Upper lobe of left lung (tissue), 6 donors: ENCODE results near the gene BECN2. TPM values are rescaled to one million over a fixed set of nuclear protein-coding genes. Genes with fewer than 3 reads are reported as not detected.

Source experiments
- ATAC-seq, 2 donors: fragments of 200-7000 bp; cut with Tn5 transposase; one replicate each; pipeline ENCODE4 v1.9.1; 2022; ENCODE audit warnings: mild to moderate bottlenecking in 2 of 2, moderate library complexity in 2 of 2; ENCODE audit not compliant: low FRiP score in 2 of 2
- DNase-seq, 2 donors: peaks; one replicate each; pipeline ENCODE4 v3.0.0-alpha.2; 2019 to 2020
- H3K27ac ChIP-seq, 4 donors: fragments of 200-600 bp; sonication (generic); one replicate each; pipeline ENCODE4 v1.5.1; 2016 to 2019
- H3K27me3 ChIP-seq, 4 donors: fragments of 200-600 bp; sonication (generic); one replicate each; pipeline ENCODE4 v1.5.1; 2017 to 2019
- H3K36me3 ChIP-seq, 4 donors: fragments of 200-600 bp; sonication (generic); one replicate each; pipeline ENCODE4 v1.5.1; 2016 to 2019
- H3K4me1 ChIP-seq, 4 donors: fragments of 200-600 bp; sonication (generic); one replicate each; pipeline ENCODE4 v1.5.1; 2018 to 2019
- H3K4me3 ChIP-seq, 4 donors: fragments of 200-600 bp; sonication (generic); one replicate each; pipeline ENCODE4 v1.5.1; 2017 to 2019; ENCODE audit warnings: mild to moderate bottlenecking in 2 of 4, moderate library complexity in 1 of 4
- H3K9me3 ChIP-seq, 4 donors: fragments of 200-600 bp; sonication (generic); one replicate each; pipeline ENCODE4 v1.5.1; 2018 to 2019
- CTCF ChIP-seq, 6 experiments: fragments of 450-650 bp in 4 of 6; fragments of 200-600 bp in 2 of 6; sonication (generic) in 2 of 6; IDR thresholded peaks; one replicate each; pipeline ENCODE4 v1.5.1; 2016 to 2019; ENCODE audit warnings: antibody characterized with exemption in 6 of 6
- EP300 ChIP-seq, 4 donors: sonication (generic); formaldehyde crosslinking; IDR thresholded peaks; one replicate each; pipeline ENCODE4 v1.5.1; 2017; ENCODE audit warnings: antibody characterized with exemption in 4 of 4, control low read depth in 2 of 4
- POLR2A ChIP-seq, 4 donors: fragments of 450-650 bp; IDR thresholded peaks; one replicate each; pipeline ENCODE4 v1.5.1; 2016 to 2017; ENCODE audit warnings: antibody characterized with exemption in 4 of 4, mild to moderate bottlenecking in 2 of 4
- POLR2AphosphoS5 ChIP-seq, 2 donors: sonication (generic); formaldehyde crosslinking; IDR thresholded peaks; one replicate each; pipeline ENCODE4 v1.5.1; 2017; ENCODE audit warnings: antibody characterized with exemption in 2 of 2
- WGBS, 2 donors: methylation state at CpG; one replicate each; pipeline ENCODE4 v1.1.5; 2017 to 2018; 5-methylcytosine and 5-hydroxymethylcytosine counted together
- total RNA-seq, 6 donors: library from RNA; depleted of rRNA in 4 of 6; stranded (reverse); fragments of >200 nt in 4 of 6; gene quantifications; one replicate each; pipeline versions ENCODE4 v1.1.0 to v1.2.1, GENCODE V29; 2016 to 2021
- donor health status: DM: no; HTN: no; CAD: no; lungs with moderate emphysema.
- donor health status: DM: no; HTN: yes; CAD: no; lungs with severe emphysema.

BECN2 gene
- total RNA-seq, 6 donors from 2014 or later = not detected

- peaks cover 0 to 9% (median 7%) of the 10 kb centered on the region in 4 donors for H3K4me1 ChIP-seq
- no peaks in the 10 kb centered on the region for H3K27me3 ChIP-seq
- DNase-seq (no peak), ATAC-seq (no peak)
- no peaks in the 10 kb centered on the region for H3K36me3 ChIP-seq
- H3K9me3 ChIP-seq = no peaks in the 10 kb centered on the region
- no peak for TF ChIP-seq EP300 (IDR thresholded peaks at IDR 0.05)
- TF ChIP-seq CTCF (IDR thresholded peaks at IDR 0.05) = no peak
- no peak for TF ChIP-seq POLR2AphosphoS5 (IDR thresholded peaks at IDR 0.05)
- no peak for TF ChIP-seq POLR2A (IDR thresholded peaks at IDR 0.05)
- H3K27ac ChIP-seq = no peak overlapping the region
- WGBS, 2 donors = 78 to 79% methylated on average over 5 of the region's 5 CpGs
- H3K4me3 ChIP-seq = no peak overlapping the region
Observed at GRCh38 chr1:242002072-242002471, 44.5 kb downstream of the BECN2 start.

GRCh38 chr1:242002510-242002909, 44.9 kb downstream of the BECN2 start:
- DNase-seq (no peak), ATAC-seq (no peak)
- Histone ChIP-seq H3K36me3 (no peaks in the 10 kb centered on the region), H3K4me1 (peaks cover 0 to 9% (median 7%) of the 10 kb centered on the region in 4 donors), H3K27me3 (no peaks in the 10 kb centered on the region), H3K9me3 (no peaks in the 10 kb centered on the region), H3K4me3 (no peak overlapping the region), H3K27ac (no peak overlapping the region)
- no peak for TF ChIP-seq EP300 (IDR thresholded peaks at IDR 0.05)
- TF ChIP-seq POLR2A (IDR thresholded peaks at IDR 0.05) = no peak
- TF ChIP-seq CTCF (IDR thresholded peaks at IDR 0.05) = no peak
- no peak for TF ChIP-seq POLR2AphosphoS5 (IDR thresholded peaks at IDR 0.05)
- WGBS, 2 donors = 80 to 88% methylated on average over 4 of the region's 4 CpGs

- no peaks in the 10 kb centered on the region for H3K9me3 ChIP-seq
- WGBS, 2 donors = 74 to 82% methylated on average over 5 of the region's 5 CpGs
- H3K4me1 ChIP-seq = no peaks in the 10 kb centered on the region
- H3K27ac ChIP-seq = no peak overlapping the region
- no peaks in the 10 kb centered on the region for H3K36me3 ChIP-seq
- no peaks in the 10 kb centered on the region for H3K27me3 ChIP-seq
- DNase-seq (no peak), ATAC-seq (peak in 1 of 2 donors; percentile 8)
- no peak overlapping the region for H3K4me3 ChIP-seq
- TF ChIP-seq POLR2A (IDR thresholded peaks at IDR 0.05) = no peak
- TF ChIP-seq POLR2AphosphoS5 (IDR thresholded peaks at IDR 0.05) = no peak
- TF ChIP-seq EP300 (IDR thresholded peaks at IDR 0.05) = no peak
- TF ChIP-seq CTCF (IDR thresholded peaks at IDR 0.05) = no peak
Observed at GRCh38 chr1:242004751-242005495, 47.4 kb downstream of the BECN2 start.

GRCh38 chr1:242005866-242006535, 48.4 kb downstream of the BECN2 start:
- Histone ChIP-seq H3K36me3 (no peaks in the 10 kb centered on the region), H3K9me3 (no peaks in the 10 kb centered on the region), H3K4me3 (no peak overlapping the region), H3K27ac (no peak overlapping the region), H3K27me3 (no peaks in the 10 kb centered on the region), H3K4me1 (no peaks in the 10 kb centered on the region)
- DNase-seq (no peak), ATAC-seq (no peak)
- WGBS, 2 donors = 64 to 83% methylated on average over 5 of the region's 5 CpGs
- TF ChIP-seq POLR2AphosphoS5 (IDR thresholded peaks at IDR 0.05) (no peak), EP300 (IDR thresholded peaks at IDR 0.05) (no peak), POLR2A (IDR thresholded peaks at IDR 0.05) (no peak)

- DNase-seq (no peak), ATAC-seq (no peak)
- H3K27ac ChIP-seq = no peak overlapping the region
- H3K27me3 ChIP-seq = no peaks in the 10 kb centered on the region
- no peaks in the 10 kb centered on the region for H3K9me3 ChIP-seq
- H3K36me3 ChIP-seq = no peaks in the 10 kb centered on the region
- H3K4me3 ChIP-seq = no peak overlapping the region
- TF ChIP-seq POLR2A (IDR thresholded peaks at IDR 0.05) = no peak
- no peak for TF ChIP-seq CTCF (IDR thresholded peaks at IDR 0.05)
- TF ChIP-seq EP300 (IDR thresholded peaks at IDR 0.05) = no peak
- TF ChIP-seq POLR2AphosphoS5 (IDR thresholded peaks at IDR 0.05) = no peak
- no peaks in the 10 kb centered on the region for H3K4me1 ChIP-seq
- 74 to 81% methylated on average over 3 of the region's 3 CpGs for WGBS, 2 donors
Observed at GRCh38 chr1:242006976-242007375, 49.4 kb downstream of the BECN2 start.
